Kasumi-1 (cell line): ENCODE measurements around the gene TANC1.

Experiments
- DNase-seq, 2 experiments: peaks; one replicate each; lab custom pipeline; 2025; lab: John Stamatoyannopoulos, UW

TANC1 gene

GRCh38 chr2:158994920-158995676, 26.7 kb downstream of the TANC1 start:
- DNase-seq = no peak

DNA sequence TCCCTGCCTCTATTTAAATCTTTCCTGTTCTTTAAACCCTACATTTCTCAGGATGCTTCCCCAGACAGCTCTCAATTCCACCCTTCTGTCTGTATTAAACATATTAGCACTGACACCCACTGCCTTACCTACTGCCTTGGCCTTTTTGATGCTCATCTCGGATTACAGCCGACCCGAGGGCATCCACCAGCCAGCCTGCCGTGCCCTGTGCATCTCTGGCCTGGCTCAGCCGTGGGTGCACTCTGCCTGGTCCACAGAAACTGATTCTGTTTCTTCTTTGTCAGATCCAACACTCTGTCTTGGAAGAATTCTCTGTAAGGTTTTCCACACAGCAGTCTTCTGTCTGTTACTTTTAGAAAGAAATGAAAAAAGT, 27.2 kb downstream of the TANC1 start:
- no peak for DNase-seq

- peak in 1 of 2 experiments; percentile 17 for DNase-seq
Observed at GRCh38 chr2:158996378-158996993, 28.0 kb downstream of the TANC1 start.

- DNase-seq = peak; percentile 72 to 73
Observed at GRCh38 chr2:158997037-158997790, 28.8 kb downstream of the TANC1 start.

- DNase-seq = peak in 1 of 2 experiments; percentile 26
Observed at GRCh38 chr2:158998551-158999248, 30.3 kb downstream of the TANC1 start.

GRCh38 chr2:158999458-158999857, 31.0 kb downstream of the TANC1 start:
- DNase-seq = peak; percentile 39 to 51

DNA sequence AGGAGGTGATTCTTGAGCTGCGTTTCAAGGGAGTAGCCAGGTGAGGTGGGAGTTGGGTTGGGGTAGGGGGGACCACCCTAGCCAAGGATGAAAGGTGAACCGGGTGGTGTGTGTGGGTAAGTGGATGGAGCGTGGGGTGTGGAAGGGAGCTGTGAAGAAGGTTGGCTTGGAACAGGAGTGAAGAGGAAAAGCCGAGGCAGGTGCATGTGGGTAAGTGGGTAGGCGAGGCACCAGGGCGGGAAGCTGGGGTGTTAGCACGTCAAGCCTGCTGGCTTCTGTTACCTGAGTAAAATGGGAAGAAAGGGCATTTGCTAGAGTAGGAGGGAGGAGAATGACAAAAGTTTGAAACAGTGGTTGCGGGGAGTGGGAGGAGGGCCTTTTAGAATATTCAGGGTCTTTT, 31.6 kb downstream of the TANC1 start:
- no peak for DNase-seq

GRCh38 chr2:159002462-159003111, 34.1 kb downstream of the TANC1 start:
- no peak for DNase-seq

GRCh38 chr2:159003555-159003954, 35.1 kb downstream of the TANC1 start:
- DNase-seq = no peak

DNA sequence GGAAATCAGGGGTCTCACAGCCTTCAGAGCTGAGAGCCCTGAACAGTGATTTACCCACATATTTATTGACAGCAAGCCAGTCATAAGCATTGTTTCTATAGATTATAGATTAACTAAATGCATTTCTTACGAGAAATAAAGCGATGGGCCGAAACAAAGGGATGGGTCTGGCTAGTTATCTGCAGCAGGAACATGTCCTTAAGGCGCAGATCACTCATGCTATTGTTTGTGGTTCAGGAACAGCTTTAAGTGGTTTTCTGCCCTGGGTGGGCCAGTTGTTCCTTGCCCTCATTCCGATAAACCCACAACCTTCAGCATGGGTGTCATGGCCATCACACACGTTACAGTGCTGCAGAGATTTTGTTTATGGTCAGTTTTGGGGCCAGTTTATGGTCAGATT, 36.4 kb downstream of the TANC1 start:
- no peak for DNase-seq

GRCh38 chr2:159009940-159010339, 41.5 kb downstream of the TANC1 start:
- DNase-seq = no peak

DNA sequence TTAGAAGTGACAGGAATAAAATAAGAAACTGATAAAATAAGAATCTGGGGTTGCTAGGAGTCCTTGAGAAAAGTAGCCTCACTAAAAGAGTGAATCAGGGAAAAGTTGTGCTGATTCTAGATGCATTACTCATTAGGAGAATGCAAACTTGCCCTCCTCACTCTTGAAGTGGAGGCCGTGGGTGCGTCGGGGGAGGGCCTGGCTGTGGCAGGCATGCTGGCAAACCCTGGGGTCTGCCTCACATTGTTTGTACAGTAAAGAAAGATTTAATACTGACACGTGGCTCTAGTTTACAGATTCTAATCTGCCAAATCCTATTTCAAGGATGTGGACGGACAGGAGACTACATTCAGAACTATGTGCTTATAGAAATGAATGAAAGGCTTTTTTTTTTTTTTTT, 41.9 kb downstream of the TANC1 start:
- DNase-seq = no peak

- no peak for DNase-seq
Observed at GRCh38 chr2:159010963-159011362, 42.5 kb downstream of the TANC1 start.

DNA sequence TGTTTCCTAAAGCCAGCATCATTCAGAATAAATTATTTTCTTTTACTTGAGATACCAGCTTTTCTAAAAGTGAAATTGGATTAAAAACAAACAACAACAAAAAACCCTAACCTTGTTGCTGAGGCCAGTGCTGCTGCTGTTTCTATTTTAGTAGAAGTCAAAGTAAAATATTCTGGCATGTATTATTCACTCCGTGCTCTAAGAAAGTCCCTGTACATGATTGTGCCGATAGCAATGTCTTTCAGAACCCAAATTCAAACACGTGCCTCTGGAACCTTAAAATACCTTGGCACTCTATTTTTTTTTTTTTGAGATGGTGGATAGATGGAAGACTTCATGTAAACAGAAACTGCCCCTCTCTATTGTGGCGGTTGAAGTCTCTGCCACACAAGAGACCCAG, 43.7 kb downstream of the TANC1 start:
- DNase-seq = no peak

DNA sequence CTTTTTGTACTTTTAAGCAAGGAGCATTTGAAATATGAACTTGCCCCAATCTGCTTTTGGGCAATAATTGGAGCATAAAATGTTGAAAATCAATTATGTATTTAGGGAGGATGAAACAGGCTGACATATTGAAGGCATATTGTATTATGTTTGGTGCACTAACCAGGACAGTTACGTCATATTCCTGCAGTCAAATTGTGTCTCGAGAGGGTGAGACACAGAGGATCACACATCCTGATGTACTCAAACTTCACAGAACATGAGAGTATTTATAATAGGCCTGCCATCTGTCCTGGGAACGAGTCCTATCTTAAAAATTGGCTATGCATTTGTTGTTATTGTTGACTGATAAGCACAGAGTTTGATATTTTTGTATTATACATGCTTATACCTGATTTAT, 44.7 kb downstream of the TANC1 start:
- no peak for DNase-seq

- no peak for DNase-seq
Observed at GRCh38 chr2:159015174-159015573, 46.7 kb downstream of the TANC1 start.

GRCh38 chr2:159015823-159016222, 47.4 kb downstream of the TANC1 start:
- DNase-seq = no peak

DNA sequence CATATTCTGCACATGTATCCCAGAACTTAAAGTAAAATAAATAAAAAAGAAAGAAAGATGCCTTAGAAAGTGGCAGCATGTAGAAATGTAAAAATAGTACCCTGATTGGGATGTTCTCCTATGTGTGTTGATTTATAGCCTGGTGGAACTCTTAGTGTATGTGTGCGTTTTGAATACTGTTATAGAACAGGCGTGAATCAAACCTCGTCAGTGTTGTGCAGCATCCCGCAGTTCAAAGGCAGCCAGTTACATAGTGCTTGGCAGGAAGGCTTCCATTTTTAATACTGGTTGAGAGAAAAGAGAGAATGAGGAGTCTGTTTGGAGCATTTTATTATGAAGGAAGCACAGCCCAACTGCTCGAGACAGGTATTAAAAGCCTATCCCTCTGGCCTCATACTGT, 49.4 kb downstream of the TANC1 start:
- DNase-seq = no peak

GRCh38 chr2:159019021-159019420, 50.6 kb downstream of the TANC1 start:
- DNase-seq = no peak

DNA sequence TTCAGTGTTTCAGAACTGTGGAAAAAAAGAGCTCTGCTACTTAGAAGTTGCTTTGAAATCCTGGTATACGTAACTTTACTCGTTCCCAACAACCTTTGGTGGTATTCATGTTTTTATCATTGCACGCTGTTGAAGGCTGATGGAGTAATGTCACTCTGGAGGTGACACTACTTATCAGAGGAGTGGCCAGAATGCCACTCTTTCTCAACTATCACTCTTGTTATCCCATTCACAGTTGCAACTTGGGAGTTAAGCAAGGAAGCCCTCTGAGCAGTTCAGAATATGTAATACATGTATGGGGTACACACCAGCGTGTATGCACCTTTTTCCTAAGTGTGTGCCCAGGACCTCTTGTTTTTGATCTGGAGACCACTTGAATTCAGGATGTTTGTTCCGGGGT, 53.6 kb downstream of the TANC1 start:
- no peak for DNase-seq

DNA sequence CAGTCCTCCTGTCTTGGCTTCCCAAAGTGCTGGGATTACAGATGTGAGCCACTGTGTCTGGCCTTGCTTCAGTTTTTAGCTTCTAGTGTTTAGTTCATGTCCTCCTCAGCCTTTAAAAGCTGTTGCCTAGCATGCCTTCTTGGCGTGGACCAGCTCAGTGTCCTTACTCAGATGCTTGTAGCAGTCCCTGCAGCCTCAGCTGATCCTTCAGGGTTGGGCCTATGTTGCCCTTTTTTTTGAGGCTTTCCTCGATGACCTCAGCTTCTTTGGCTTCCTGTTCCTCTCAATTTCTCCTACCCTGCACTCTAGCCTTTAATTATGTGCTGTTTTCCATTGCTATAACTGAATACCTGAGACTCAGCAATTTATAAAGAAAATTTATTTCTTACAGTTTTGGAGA, 57.7 kb downstream of the TANC1 start:
- no peak for DNase-seq

GRCh38 chr2:159028776-159029175, 60.3 kb downstream of the TANC1 start:
- DNase-seq = no peak
